Activated naive CD8-positive, alpha-beta T cell treated with anti-CD3 and anti-CD28 coated beads for 36 hours (primary cell): Measurements from ENCODE around the gene SHROOM1. TPM values are rescaled to one million over a fixed set of nuclear protein-coding genes. Genes with fewer than 3 reads are reported as not detected.
"Not testable (repeated sequence)": the region's sequence is repeated elsewhere in the genome, so short reads cannot be mapped to it uniquely, and the experiment has no call there.

ENCODE experiments used
- DNase-seq: peaks from one replicate; pipeline ENCODE4 v3.0.0; 2021
- H3K27ac Mint-ChIP-seq: one replicate; pipeline ENCODE4 v1.8.0; 2022; ENCODE audit warnings: mild to moderate bottlenecking, moderate library complexity, mixed read lengths
- H3K27me3 Mint-ChIP-seq: one replicate; pipeline ENCODE4 v1.8.0; 2022; ENCODE audit warnings: mild to moderate bottlenecking, mixed read lengths
- H3K36me3 Mint-ChIP-seq: one replicate; pipeline ENCODE4 v1.8.0; 2021; ENCODE audit warnings: mild to moderate bottlenecking, mixed read lengths
- H3K4me1 Mint-ChIP-seq: one replicate; pipeline ENCODE4 v1.8.0; 2021; ENCODE audit warnings: mixed read lengths
- H3K4me3 Mint-ChIP-seq: one replicate; pipeline ENCODE4 v1.8.0; 2022; ENCODE audit warnings: mild to moderate bottlenecking, moderate library complexity, mixed read lengths
- H3K9me3 Mint-ChIP-seq: one replicate; pipeline ENCODE4 v1.8.0; 2022; ENCODE audit warnings: mixed read lengths
- total RNA-seq, 2 experiments: library from RNA; stranded (reverse); gene quantifications; one replicate each; pipeline ENCODE4 v1.2.3, GENCODE V29; 2021

Gene SHROOM1
- total RNA-seq, 2 experiments from 2014 or later, result 1.8 to 2.3 TPM

DNA sequence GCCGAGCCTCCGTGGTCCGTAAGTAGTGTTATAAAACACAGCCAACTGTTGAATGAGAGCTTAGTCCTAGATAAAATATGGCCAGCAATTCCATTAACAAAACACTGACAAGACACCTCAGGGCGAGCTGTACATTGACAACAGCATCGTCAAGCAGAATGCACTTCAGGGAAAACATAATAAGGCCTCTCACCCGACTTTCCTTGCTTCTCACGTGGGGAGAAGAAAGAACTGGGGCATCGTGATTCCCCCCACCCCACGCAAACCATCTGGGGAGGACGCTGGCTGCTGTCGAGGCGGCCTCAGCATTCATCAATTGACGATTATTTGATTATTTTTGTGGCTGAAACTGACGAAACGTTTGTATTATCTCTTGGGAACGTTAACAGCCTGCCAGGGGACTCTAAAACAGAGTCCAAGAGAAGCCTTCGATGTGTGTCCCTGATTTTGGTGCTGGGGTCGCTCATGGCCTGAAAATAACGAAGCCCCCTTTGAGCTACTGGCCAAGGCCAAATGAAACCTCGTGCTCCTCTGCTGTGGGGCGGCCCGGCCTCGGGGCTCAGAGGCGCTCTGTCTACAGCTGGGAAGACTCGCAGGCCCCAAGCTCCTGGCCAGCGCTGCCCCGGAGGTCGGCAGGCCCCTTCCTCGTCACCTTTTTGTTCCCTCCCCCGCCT lies 35.4 kb upstream of the SHROOM1 start:
- H3K4me3 Mint-ChIP-seq, result peak overlapping the region; percentile 98
- H3K36me3 Mint-ChIP-seq, result peaks cover 31% of the 10 kb centered on the region
- peaks cover 37% of the 10 kb centered on the region for H3K4me1 Mint-ChIP-seq
- peak overlapping the region; percentile 99 for H3K27ac Mint-ChIP-seq
- H3K9me3 Mint-ChIP-seq, result no peaks in the 10 kb centered on the region
- no peak for DNase-seq
- no peaks in the 10 kb centered on the region for H3K27me3 Mint-ChIP-seq

DNA sequence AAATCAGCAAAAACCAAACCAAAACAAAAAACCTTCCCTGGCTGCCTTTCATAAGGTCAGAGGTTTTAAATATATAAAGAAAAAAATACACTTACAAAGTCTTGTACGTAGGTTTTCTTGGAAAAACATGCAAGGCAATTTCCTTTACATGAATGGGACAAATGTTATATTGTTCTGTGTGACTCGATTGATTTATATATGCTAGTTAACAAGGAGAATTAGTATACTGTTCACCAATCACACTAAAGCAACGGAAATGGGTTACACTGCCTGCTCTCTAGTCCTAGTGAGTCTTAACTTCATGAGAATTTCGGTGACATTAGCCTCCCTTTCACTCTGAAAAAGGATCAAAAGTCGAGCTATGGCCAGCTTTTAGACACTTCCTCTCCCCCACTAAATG lies 30.3 kb upstream of the SHROOM1 start:
- no peak overlapping the region for H3K27ac Mint-ChIP-seq
- H3K27me3 Mint-ChIP-seq, result peaks cover 4% of the 10 kb centered on the region
- no peak for DNase-seq
- no peak overlapping the region for H3K4me3 Mint-ChIP-seq
- H3K9me3 Mint-ChIP-seq, result no peaks in the 10 kb centered on the region
- peaks cover 5% of the 10 kb centered on the region for H3K4me1 Mint-ChIP-seq
- no peaks in the 10 kb centered on the region for H3K36me3 Mint-ChIP-seq

DNA sequence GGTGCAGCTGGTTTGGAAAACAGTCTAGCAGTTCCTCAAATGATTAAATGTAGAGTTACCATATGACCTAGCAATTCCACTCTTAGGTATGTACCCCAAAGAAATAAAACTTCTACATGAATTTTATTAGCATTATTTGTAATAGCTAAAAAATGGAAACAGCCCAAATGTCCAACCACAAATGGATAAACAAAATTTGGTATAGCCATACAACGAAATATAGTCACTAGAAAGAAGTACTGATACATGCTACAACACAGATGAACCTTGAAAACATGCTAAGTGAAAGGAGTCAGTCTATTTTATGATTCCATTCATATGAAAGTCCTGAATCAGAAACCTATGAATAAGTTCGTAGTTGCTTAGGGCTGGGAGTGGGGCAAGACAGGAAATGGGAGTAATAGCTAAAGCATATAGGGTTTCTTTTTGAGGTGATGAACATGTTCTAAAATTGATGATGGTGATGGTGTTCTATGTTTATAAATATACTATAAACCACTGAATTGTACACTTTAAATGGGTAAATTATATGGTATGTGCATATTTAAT lies 29.5 kb upstream of the SHROOM1 start:
- Mint-ChIP-seq H3K27me3 (peaks cover 4% of the 10 kb centered on the region), H3K4me3 (no peak overlapping the region), H3K27ac (no peak overlapping the region), H3K4me1 (no peaks in the 10 kb centered on the region), H3K36me3 (no peaks in the 10 kb centered on the region), H3K9me3 (no peaks in the 10 kb centered on the region)
- no peak for DNase-seq

DNA sequence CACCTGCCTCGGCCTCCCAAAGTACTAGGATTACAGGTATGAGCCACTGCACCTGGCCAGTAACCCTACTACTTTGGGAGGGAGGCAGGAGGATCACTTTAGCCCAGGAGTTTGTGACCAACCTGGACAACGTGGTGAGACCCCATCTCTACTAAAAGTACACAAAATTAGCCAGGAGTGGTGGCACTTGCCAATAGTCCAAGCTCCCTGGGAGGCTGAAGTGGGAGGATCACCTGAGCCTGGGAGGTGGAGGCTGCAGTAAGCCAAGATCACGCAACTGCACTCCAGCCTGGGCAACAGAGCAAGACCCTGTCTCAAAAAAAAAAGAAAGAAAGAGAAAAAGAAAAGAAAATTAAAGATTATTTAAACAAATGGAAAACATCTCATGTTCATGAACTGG lies 25.6 kb upstream of the SHROOM1 start:
- no peak for DNase-seq
- Mint-ChIP-seq H3K4me3 (no peak overlapping the region), H3K9me3 (no peaks in the 10 kb centered on the region), H3K36me3 (no peaks in the 10 kb centered on the region), H3K27me3 (peaks cover 4% of the 10 kb centered on the region), H3K4me1 (no peaks in the 10 kb centered on the region), H3K27ac (no peak overlapping the region)

DNA sequence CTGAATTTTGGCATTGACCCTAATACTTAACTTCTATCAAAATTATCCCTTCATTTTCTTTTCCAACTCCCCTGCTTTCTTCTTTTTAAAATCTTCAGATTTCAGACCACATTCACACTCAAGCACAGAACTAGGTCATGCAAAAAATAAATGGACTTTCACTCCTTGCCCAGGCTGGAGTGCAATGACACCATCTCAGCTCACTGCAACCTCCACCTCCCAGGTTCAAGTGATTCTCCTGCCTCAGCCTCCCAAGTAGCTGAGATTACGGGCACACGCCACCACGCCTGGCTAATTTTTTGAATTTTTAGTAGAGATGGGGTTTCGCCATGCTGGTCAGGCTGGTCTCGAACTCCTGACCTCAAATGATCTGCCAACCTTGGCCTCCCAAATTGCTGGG lies 24.5 kb upstream of the SHROOM1 start:
- not testable (repeated sequence) for H3K9me3 Mint-ChIP-seq, H3K4me3 Mint-ChIP-seq, H3K27me3 Mint-ChIP-seq, H3K27ac Mint-ChIP-seq, H3K36me3 Mint-ChIP-seq, H3K4me1 Mint-ChIP-seq, DNase-seq

DNA sequence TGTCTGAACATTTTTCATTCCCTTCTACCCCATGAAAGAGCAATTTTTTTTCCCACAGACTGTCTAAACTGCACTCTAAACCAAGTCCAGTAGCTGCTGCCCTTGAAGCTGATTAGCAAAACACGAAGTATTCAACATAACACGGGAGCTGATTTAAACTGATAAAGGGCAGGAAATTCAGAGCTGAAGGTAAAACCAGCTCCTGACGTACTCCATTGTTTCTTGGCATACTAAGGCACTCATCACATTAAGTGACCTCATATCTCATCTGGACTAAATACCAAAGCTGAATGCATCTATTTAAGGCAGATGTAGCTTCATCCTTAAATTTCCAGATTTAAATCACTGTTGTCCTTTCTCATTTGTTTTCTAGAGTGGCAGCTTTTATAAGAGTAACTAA lies 23.9 kb upstream of the SHROOM1 start:
- no peak overlapping the region for H3K4me3 Mint-ChIP-seq
- peaks cover 4% of the 10 kb centered on the region for H3K27me3 Mint-ChIP-seq
- DNase-seq, result no peak
- H3K36me3 Mint-ChIP-seq, result no peaks in the 10 kb centered on the region
- H3K4me1 Mint-ChIP-seq, result no peaks in the 10 kb centered on the region
- no peaks in the 10 kb centered on the region for H3K9me3 Mint-ChIP-seq
- no peak overlapping the region for H3K27ac Mint-ChIP-seq

DNA sequence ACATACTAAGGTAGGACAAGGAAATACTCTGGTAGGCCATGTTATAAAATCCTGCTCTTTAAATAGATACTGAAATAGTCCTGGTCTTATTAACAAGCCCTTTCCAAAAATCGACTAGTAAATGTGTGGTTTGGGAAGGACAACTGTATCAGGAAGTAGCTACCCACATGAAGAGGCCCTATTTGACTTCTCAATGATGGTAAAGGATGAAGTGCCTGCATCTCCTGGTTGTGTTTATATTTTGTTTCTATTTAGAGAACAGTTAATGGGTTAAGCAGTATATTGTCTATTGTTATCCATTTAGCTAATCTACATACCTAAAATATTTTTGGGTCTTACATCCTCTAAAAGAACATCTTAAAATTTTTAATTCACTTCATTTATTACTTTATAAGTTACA lies 23.3 kb upstream of the SHROOM1 start:
- Mint-ChIP-seq H3K27me3 (peaks cover 4% of the 10 kb centered on the region), H3K27ac (no peak overlapping the region), H3K4me3 (no peak overlapping the region), H3K36me3 (no peaks in the 10 kb centered on the region), H3K9me3 (no peaks in the 10 kb centered on the region), H3K4me1 (no peaks in the 10 kb centered on the region)
- no peak for DNase-seq

DNA sequence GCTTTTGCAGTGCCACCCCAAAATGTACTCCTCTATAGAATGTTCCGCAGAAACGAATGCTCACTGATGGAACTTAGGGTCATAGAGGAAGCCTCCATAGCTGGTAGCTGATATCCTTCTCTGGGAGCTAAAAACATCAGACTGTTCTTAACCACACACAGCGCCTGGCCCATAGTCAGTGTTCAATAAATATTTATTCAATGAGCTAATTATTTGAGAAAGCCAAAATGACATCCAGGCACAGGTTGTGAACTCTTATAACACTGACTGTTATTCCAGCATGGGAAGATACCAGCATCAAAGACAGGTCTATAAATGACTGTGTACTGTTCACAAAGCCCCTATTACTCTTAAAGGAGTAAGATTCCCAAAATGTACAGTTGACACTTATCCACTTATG lies 22.9 kb upstream of the SHROOM1 start:
- no peaks in the 10 kb centered on the region for H3K9me3 Mint-ChIP-seq
- no peak for DNase-seq
- H3K27ac Mint-ChIP-seq, result no peak overlapping the region
- peaks cover 4% of the 10 kb centered on the region for H3K27me3 Mint-ChIP-seq
- no peak overlapping the region for H3K4me3 Mint-ChIP-seq
- H3K4me1 Mint-ChIP-seq, result no peaks in the 10 kb centered on the region
- no peaks in the 10 kb centered on the region for H3K36me3 Mint-ChIP-seq

DNA sequence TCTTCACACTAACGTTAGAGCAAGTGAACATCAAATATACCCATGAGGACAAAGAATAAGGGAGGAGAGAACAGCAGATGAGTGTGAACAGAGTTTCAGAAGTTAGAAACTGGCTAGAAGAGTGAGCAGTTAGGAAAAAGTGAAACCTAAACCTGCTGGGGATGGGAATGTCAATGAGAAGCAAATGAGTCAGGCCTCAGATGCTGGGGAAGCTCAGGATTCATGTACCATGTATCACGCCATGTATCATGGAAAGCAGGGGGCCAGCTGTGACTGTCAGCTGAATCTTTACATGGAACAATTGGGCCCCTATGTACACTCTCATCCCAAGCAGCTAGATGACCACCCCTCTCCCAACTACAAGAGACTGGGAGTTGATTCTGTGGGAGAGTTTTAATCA lies 19.6 kb upstream of the SHROOM1 start:
- H3K27ac Mint-ChIP-seq, result no peak overlapping the region
- H3K4me1 Mint-ChIP-seq, result no peaks in the 10 kb centered on the region
- H3K36me3 Mint-ChIP-seq, result no peaks in the 10 kb centered on the region
- no peak for DNase-seq
- no peaks in the 10 kb centered on the region for H3K27me3 Mint-ChIP-seq
- no peak overlapping the region for H3K4me3 Mint-ChIP-seq
- H3K9me3 Mint-ChIP-seq, result no peaks in the 10 kb centered on the region

DNA sequence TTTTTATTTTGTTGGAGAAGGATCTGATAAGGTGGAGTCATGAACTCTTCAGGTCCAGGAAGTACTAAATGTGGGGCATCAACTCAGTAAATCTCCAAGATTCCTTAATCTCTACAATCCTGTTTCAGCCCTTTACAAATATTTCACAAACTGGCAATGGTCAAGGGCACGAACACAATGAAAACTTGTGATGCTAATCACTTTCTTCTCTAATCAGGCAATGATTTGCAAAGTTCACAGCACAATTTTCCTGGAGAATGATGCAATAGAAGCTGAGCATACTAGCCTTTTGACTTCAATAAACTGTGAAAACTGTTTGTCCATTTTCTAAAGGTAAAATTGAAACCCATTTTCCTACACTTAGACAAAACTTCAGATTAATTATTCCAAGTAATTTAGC lies 18.9 kb upstream of the SHROOM1 start:
- Mint-ChIP-seq H3K27me3 (no peaks in the 10 kb centered on the region), H3K36me3 (no peaks in the 10 kb centered on the region), H3K27ac (no peak overlapping the region), H3K9me3 (no peaks in the 10 kb centered on the region), H3K4me1 (no peaks in the 10 kb centered on the region), H3K4me3 (no peak overlapping the region)
- DNase-seq, result no peak

DNA sequence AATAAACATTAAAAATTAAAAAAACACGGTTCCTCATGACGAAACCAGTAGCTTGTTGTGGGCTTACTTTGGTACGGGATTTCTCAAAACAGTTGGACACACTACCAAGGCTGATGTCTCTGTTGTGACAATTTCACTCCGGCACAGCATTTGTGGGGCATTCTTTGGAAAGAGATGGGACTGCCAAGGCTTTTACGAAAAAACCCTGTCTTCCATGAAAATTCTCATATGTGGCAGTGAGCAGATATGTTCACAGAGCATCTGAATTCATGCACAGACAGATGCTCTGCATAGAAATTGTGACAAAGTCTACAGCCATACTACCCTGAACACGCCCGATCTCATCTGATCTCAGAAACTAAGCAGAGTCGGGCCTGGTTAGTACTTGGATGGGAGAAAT lies 17.8 kb upstream of the SHROOM1 start:
- H3K27me3 Mint-ChIP-seq, result no peaks in the 10 kb centered on the region
- DNase-seq, result no peak
- no peak overlapping the region for H3K4me3 Mint-ChIP-seq
- H3K36me3 Mint-ChIP-seq, result no peaks in the 10 kb centered on the region
- no peak overlapping the region for H3K27ac Mint-ChIP-seq
- no peaks in the 10 kb centered on the region for H3K9me3 Mint-ChIP-seq
- no peaks in the 10 kb centered on the region for H3K4me1 Mint-ChIP-seq

DNA sequence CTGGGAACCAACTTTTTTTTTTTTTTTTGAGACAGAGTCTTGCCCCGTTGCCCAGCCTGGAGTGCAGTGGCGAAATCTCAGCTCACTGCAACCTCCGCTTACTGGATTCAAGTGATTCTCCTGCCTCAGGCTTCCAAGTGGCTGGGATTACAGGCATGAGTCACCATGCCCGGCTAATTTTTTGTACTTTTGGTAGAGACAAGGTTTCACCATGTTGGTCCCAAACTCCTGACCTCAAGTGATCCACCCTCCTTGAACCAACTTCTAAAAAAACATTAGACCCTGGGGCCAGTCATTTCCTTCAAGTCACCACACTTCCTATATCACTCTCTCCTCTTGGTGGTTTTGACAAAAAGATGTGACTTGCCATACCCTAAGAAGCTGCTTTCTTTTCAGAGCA lies 10.9 kb upstream of the SHROOM1 start:
- Mint-ChIP-seq H3K36me3 (no peaks in the 10 kb centered on the region), H3K27ac (no peak overlapping the region)

DNA sequence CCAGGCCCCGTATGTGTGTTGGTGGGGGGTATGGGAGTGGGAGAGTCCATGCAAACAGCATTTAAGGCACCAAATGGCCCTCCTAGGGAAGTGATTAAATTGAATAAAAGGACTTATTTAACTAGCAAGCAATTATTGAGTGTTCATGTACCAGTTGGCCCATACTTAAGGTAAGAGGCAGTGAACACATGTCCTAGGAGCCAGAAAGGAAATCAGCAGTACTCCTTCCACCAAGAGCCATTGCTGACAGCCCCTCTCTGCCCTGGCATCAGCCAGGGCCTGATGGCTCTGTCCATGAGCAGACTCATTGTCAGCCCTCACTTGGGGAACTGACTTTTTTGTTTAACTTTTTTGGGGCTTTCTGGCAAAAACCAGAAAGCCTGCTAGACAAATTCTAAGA lies 10.4 kb upstream of the SHROOM1 start:
- H3K4me3 Mint-ChIP-seq, result no peak overlapping the region
- H3K27me3 Mint-ChIP-seq, result no peaks in the 10 kb centered on the region
- H3K9me3 Mint-ChIP-seq, result no peaks in the 10 kb centered on the region
- no peak overlapping the region for H3K27ac Mint-ChIP-seq
- no peak for DNase-seq
- no peaks in the 10 kb centered on the region for H3K36me3 Mint-ChIP-seq
- no peaks in the 10 kb centered on the region for H3K4me1 Mint-ChIP-seq

More for the DNA sequence above, 10.9 kb upstream of the SHROOM1 start:
- DNase-seq, result no peak
- H3K9me3 Mint-ChIP-seq, result no peaks in the 10 kb centered on the region
- no peaks in the 10 kb centered on the region for H3K4me1 Mint-ChIP-seq
- no peak overlapping the region for H3K4me3 Mint-ChIP-seq
- H3K27me3 Mint-ChIP-seq, result no peaks in the 10 kb centered on the region

DNA sequence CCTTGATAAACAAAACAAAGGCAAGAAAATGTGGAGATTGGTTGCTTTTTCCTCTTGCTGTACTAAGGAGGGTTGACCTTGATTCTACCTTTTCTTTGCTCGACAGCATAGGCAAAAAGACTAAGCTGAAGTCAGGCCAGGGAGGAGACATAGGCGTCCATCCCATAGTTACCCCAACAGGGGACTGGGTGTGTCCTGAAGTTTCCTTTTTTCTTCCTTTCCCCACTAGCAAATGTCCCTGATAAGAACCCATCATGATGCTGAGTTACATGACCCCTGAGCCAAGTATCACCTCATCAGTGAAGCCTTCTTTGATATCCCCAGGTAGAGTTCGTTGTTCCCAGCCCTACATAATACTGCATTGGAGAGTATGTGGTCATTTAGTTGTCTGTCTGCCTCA lies 9.9 kb upstream of the SHROOM1 start:
- Mint-ChIP-seq H3K27me3 (no peaks in the 10 kb centered on the region), H3K27ac (no peak overlapping the region), H3K4me3 (no peak overlapping the region), H3K4me1 (no peaks in the 10 kb centered on the region), H3K9me3 (no peaks in the 10 kb centered on the region), H3K36me3 (no peaks in the 10 kb centered on the region)
- DNase-seq, result no peak

DNA sequence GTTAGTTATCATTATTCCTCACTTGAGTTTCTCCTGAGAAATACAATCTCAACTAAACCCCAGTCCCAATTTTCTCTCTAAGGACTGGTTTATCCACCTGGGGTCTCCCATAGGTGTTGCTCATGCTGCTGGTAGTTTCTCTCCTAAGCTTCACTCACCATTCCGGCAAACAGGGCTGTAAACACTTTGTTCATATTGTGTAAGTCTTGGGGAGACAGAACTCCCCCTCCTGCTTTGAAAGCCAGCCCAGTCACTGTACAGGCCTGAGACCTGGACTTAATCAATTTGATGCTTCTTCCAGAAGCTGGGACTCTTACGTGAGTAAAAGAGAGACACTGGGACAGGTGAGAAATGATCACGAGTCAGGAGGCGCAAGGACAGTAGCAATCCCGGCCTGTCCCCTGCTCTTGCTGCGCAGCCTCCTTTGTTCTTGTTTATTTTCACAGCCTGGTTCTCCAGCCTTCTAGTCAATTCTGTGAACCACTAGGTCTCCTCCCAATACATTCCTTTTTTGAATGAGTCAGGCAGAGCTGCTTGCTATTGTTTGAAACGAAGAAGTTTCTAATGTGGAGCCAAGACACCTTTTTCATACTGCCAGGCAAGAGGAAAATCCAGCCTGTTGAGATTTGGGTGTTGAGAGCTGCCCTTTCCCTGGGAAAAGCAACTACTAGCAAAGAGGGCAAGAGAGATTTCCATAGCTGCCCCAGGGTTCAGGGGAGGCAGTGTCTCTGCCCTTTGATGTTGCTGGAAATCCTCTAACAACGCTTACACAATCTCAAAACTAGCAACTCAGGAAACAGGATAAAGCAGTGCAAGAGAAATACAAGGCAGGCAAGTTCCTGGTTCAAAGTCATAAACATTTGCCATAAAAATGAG lies 9.2 kb upstream of the SHROOM1 start:
- Mint-ChIP-seq H3K27me3 (no peaks in the 10 kb centered on the region), H3K4me1 (no peaks in the 10 kb centered on the region), H3K4me3 (no peak overlapping the region), H3K27ac (no peak overlapping the region), H3K36me3 (no peaks in the 10 kb centered on the region), H3K9me3 (no peaks in the 10 kb centered on the region)
- no peak for DNase-seq
